Activated B cell treated with CpG ODN at 0.5 μM for 24 hours (primary cell): ENCODE measurements around the gene SYNGAP1. TPM values are rescaled to one million over a fixed set of nuclear protein-coding genes. Genes with fewer than 3 reads are reported as not detected.
A peak's percentile ranks its signal among the peaks of the same experiment; 100 is the strongest.

Experiments used
- ATAC-seq: fragments of 200-7000 bp; cut with Tn5 transposase; one replicate; pipeline ENCODE4 v1.10.0; 2021; ENCODE audit warnings: low read depth, mild to moderate bottlenecking, moderate library complexity
- CTCF ChIA-PET: fragments of 350-600 bp; sonication (Branson Sonifier 250); formaldehyde crosslinking; loops from one replicate; lab custom pipeline; 2021; ENCODE audit warnings: antibody characterized with exemption; lab: Charles Lee
- POLR2A ChIA-PET: fragments of 350-600 bp; sonication (Branson Sonifier 250); formaldehyde crosslinking; loops from one replicate; lab custom pipeline; 2021; ENCODE audit warnings: antibody characterized with exemption; lab: Charles Lee
- DNase-seq: peaks from one replicate; pipeline ENCODE4 v3.0.0; 2022
- H3K27ac Mint-ChIP-seq: one replicate; pipeline ENCODE4 v1.8.0; 2020; ENCODE audit warnings: mixed read lengths
- H3K27me3 Mint-ChIP-seq: one replicate; pipeline ENCODE4 v1.8.0; 2021; ENCODE audit warnings: mixed read lengths
- H3K36me3 Mint-ChIP-seq: one replicate; pipeline ENCODE4 v1.8.0; 2021; ENCODE audit warnings: low read depth, mixed read lengths
- H3K4me1 Mint-ChIP-seq: one replicate; pipeline ENCODE4 v1.8.0; 2021; ENCODE audit warnings: mixed read lengths
- H3K4me3 Mint-ChIP-seq: one replicate; pipeline ENCODE4 v1.8.0; 2020; ENCODE audit warnings: mild to moderate bottlenecking, mixed read lengths
- H3K9me3 Mint-ChIP-seq: one replicate; pipeline ENCODE4 v1.8.0; 2020; ENCODE audit warnings: mixed read lengths
- intact Hi-C: fragments of 100-400 bp; cut with micrococcal nuclease; formaldehyde crosslinking; loops from one replicate; pipeline ENCODE4 v1.15.1; 2024
- total RNA-seq: library from RNA; stranded (reverse); gene quantifications from 2 replicates; pipeline ENCODE4 v1.2.3, GENCODE V29; 2022
- TF ChIP-seq, protein P1 (sequence below): fragments of 200-600 bp; IDR thresholded peaks from one replicate; pipeline ENCODE4 v1.8.0; 2022; ENCODE audit warnings: antibody characterized with exemption, mild to moderate bottlenecking

The SYNGAP1 gene
- total RNA-seq, 1 donor from 2014 or later: 25.4 TPM

DNA sequence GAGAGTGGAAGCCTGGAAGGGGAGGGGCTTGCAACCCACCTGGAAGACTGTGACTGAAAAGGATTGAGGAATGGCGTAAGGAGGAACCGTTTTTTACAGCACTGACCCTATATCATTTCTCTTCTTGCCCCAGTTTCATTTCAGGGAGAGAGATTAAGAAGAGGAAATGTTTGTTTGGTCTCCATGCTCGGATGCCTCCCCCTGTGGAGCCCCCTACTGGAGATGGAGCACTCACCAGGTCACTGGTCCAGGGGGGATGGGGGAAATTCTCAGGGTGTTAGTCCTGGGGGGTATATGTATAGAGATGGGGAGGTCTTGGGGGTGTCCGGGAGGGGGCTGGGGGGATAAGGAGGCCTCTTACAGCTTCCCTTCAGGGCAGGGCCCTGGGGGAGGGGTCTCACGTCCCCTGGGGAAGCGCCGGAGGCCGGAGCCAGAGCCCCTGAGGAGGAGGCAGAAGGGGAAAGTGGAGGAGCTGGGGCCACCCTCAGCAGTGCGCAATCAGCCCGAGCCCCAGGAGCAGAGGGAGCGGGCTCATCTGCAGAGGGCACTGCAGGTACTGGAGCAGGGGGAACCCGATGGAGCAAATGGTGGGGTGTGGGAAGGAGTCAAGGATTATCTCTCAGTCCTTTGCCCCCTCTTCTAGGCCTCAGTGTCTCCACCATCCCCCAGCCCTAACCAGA lies 5.1 kb upstream of the SYNGAP1 start:
- intact Hi-C loops: loop anchor here (5.0 to 10.0 kb wide), 3 partner anchors 410 to 1287 kb away; partner anchors contain the start of genes ATF6B, HLA-DOA and PSMB8
- H3K27me3 Mint-ChIP-seq: no peaks in the 10 kb centered on the region
- H3K36me3 Mint-ChIP-seq: peaks cover 47% of the 10 kb centered on the region
- CTCF ChIA-PET: interaction anchor here (1.0 kb wide), 1 partner anchor 16 kb away, joined by 3 read pairs; no protein-coding TSS in a partner anchor
- peak overlapping the region; percentile 62 for H3K27ac Mint-ChIP-seq
- no peaks in the 10 kb centered on the region for H3K9me3 Mint-ChIP-seq
- DNase-seq (no peak), ATAC-seq (no peak)
- H3K4me1 Mint-ChIP-seq: peaks cover 84% of the 10 kb centered on the region
- TF ChIP-seq, protein P1, sequence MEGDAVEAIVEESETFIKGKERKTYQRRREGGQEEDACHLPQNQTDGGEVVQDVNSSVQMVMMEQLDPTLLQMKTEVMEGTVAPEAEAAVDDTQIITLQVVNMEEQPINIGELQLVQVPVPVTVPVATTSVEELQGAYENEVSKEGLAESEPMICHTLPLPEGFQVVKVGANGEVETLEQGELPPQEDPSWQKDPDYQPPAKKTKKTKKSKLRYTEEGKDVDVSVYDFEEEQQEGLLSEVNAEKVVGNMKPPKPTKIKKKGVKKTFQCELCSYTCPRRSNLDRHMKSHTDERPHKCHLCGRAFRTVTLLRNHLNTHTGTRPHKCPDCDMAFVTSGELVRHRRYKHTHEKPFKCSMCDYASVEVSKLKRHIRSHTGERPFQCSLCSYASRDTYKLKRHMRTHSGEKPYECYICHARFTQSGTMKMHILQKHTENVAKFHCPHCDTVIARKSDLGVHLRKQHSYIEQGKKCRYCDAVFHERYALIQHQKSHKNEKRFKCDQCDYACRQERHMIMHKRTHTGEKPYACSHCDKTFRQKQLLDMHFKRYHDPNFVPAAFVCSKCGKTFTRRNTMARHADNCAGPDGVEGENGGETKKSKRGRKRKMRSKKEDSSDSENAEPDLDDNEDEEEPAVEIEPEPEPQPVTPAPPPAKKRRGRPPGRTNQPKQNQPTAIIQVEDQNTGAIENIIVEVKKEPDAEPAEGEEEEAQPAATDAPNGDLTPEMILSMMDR: no peak
- POLR2A ChIA-PET: interaction anchor here (5.9 kb wide), 1 partner anchor 17 kb away, joined by 28 read pairs; no protein-coding TSS in a partner anchor
- peak overlapping the region; percentile 33 for H3K4me3 Mint-ChIP-seq

DNA sequence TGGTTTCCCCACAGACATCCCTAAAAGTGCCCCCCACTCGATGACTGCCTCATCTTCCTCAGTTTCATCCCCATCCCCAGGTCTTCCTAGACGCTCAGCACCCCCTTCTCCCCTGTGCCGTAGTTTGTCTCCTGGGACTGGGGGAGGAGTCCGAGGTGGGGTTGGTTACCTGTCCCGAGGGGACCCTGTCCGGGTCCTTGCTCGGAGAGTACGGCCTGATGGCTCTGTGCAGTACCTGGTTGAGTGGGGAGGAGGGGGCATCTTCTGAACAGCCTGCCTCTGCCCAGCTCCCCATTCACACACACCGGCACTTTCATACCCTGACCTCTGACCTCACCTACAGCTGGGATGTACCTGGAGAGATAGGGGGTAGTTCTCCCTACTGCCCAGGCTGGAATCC lies 4.0 kb upstream of the SYNGAP1 start:
- Mint-ChIP-seq H3K4me3 (peak overlapping the region; percentile 91), H3K27ac (peak overlapping the region; percentile 96), H3K36me3 (peaks cover 47% of the 10 kb centered on the region), H3K27me3 (no peaks in the 10 kb centered on the region), H3K4me1 (peaks cover 83% of the 10 kb centered on the region), H3K9me3 (no peaks in the 10 kb centered on the region)
- ATAC-seq (no peak), DNase-seq (no peak)
- TF ChIP-seq, protein P1: no peak
- intact Hi-C loops: loop anchor here (5.0 to 10.0 kb wide), 2 partner anchors 411 to 574 kb away; partner anchors contain the start of genes HLA-DOA and PSMB8
- CTCF ChIA-PET: no interaction called here
- POLR2A ChIA-PET: interaction anchor here (0.5 to 5.9 kb wide), 7 partner anchors 10 to 1560 kb away, joined by 3 to 31 read pairs (median 4); partner anchors contain the start of genes ITPR3, TAPBP and WDR46

DNA sequence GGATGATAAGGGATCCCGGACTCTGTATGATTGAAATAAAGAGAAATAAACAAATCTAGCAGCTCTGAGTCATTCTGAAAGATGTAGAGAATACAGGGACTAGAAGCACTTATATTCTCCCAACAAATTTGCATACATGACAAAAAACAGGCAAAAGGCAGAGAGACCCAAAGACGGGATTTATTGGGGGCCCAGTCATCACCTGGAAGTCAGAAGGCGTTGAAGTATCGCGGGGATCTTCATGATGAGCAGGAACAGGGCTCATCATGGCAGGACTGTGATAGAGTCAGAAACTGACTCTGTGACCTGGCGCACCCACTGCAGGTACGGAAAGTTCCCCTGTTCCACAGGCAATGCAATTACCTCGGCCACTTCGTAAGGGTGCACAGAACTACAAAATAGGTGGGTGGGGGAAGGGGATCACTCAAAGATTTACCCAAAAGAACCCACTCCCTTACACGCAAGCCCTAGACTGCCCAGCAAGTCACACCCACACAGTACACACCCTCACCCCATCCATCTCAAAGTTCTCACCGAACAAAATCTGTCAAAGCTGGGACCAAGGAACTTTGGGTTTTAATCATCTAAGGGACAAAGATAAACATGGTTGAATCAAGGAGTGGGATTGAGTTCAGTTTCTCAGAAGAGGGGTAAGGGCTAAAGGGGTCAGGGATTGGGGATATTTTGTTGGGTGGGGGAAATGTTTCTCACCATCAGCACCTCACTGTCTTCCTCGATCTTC lies 3.3 kb upstream of the SYNGAP1 start:
- peaks cover 45% of the 10 kb centered on the region for H3K36me3 Mint-ChIP-seq
- POLR2A ChIA-PET: interaction anchor here (0.5 to 5.9 kb wide), 8 partner anchors 9 to 204 kb away, joined by 3 to 31 read pairs (median 8); partner anchors contain the start of genes ITPR3, TAPBP and ZBTB22

DNA sequence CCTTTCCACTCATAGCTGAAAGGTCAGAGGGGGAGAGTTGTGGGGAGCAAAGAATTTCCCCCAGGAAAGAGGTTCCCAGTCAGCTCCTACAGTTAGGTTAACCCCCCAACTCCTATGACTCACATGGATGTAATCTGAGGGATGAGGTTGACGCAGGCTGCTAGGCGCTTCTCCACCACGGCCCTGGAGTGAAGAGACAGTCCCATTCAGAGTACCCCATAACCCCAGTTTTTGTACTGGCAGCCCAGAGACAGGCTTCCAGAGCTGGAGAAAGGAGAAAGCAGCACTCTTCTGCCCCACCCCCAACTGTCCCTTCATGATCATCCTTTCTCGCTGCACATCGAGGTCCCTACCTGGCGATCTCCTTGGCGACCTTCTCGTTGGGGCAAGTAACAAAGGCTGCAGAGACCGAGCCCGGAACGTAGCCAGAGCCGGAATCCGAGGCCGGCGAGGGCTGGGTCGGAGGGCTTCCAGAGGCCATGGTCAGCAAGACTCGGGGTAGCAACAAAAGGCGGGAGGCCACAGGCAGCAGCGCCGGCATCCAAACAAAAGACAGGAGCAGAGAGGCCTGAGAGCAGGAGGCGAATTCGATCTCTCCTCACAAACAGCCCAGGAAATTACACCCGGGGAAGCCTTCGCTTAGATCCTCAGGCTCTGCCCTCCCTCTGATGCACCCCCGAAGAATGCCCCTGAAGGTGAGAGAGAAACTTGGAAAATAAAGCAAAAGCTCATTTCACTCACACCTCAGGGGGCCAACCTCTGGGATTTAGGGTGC lies 2.5 kb upstream of the SYNGAP1 start:
- H3K27ac Mint-ChIP-seq: peak overlapping the region; percentile 96

More for the DNA sequence above, 3.3 kb upstream of the SYNGAP1 start:
- TF ChIP-seq, protein P1: no peak
- DNase-seq (no peak), ATAC-seq (no peak)
- CTCF ChIA-PET: no interaction called here
- Mint-ChIP-seq H3K4me1 (peaks cover 80% of the 10 kb centered on the region), H3K4me3 (peak overlapping the region; percentile 91), H3K27ac (peak overlapping the region; percentile 96), H3K9me3 (no peaks in the 10 kb centered on the region), H3K27me3 (no peaks in the 10 kb centered on the region)
- intact Hi-C loops: loop anchor here (5.0 to 10.0 kb wide), 2 partner anchors 412 to 574 kb away; partner anchors contain the start of genes HLA-DOA and PSMB8

More for the DNA sequence above, 2.5 kb upstream of the SYNGAP1 start:
- Mint-ChIP-seq H3K4me1 (peaks cover 74% of the 10 kb centered on the region), H3K27me3 (no peaks in the 10 kb centered on the region), H3K36me3 (peaks cover 44% of the 10 kb centered on the region), H3K4me3 (peak overlapping the region; percentile 91), H3K9me3 (no peaks in the 10 kb centered on the region)
- ATAC-seq (no peak), DNase-seq (no peak)
- intact Hi-C loops: loop anchor here (5.0 to 10.0 kb wide), 2 partner anchors 413 to 575 kb away; partner anchors contain the start of genes HLA-DOA and PSMB8
- TF ChIP-seq, protein P1: no peak
- CTCF ChIA-PET: no interaction called here
- POLR2A ChIA-PET: interaction anchor here (0.5 to 5.9 kb wide), 11 partner anchors 8 to 446 kb away, joined by 3 to 31 read pairs (median 6); partner anchors contain the start of genes B3GALT4, BAK1, RGL2 and ZBTB22
